DMS153 (cell line): ENCODE measurements around the gene ANKRD11.
"Not testable (repeated sequence)": the region's sequence is repeated elsewhere in the genome, so short reads cannot be mapped to it uniquely, and the experiment has no call there.

Experiments used
- DNase-seq: peaks from one replicate; lab custom pipeline; 2025; lab: John Stamatoyannopoulos, UW

Gene ANKRD11

DNA sequence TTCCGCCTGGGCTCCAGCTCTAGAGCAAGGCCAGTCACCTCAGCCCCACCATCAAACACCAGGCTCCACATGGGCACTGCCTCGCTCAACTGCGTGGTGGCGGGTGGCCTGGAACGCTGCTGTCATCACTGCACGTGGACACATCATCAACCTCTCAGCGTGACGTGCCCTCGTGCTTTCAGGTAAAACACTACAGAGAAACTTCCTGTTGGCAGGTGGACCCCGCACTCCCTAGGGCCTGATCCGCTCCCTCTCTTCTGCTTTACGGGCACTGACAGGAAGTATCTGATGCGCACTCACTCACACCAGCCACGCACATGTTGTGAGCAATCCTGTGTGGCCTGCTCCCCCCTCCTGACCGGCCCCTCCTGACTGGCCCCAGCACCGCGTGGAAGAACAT lies 87.4 kb downstream of the ANKRD11 start:
- DNase-seq: no peak

DNA sequence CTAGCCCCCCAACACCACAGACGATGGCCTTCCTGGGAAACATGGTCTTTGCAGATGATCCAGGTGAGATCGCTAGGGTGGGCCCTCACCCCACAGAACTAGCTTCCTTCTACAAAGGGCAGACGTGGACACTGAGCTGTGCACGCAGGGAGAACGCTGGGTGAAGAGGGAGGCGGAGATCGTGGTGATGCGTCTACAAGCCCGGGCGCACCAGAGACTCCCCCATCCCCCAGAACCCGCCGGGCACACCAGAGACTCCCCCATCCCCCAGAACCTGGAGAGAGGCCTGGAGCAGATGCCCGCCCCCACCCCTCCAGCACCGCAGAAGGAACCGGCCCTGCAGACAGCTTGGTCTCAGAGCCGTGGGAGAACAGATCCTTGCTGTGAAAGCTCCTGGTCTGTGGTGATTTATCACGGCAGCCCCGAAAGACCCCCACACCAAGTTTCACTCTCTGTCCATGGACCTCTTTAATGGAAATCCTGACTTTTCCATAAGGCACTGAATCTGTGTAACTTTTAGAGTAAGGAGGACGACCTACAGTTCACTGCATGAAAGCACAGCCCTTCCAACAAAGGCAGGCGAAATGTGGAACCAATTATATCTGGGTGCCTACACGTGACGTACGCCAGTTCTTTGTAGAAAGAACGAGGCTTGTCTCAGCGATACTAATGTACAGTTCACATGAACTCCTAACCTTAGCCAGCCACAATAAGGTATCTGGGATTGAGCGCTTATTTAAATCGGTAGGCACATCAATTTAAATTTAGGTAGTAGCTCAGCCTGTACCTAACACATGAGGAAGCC lies 88.5 kb downstream of the ANKRD11 start:
- DNase-seq: no peak

DNA sequence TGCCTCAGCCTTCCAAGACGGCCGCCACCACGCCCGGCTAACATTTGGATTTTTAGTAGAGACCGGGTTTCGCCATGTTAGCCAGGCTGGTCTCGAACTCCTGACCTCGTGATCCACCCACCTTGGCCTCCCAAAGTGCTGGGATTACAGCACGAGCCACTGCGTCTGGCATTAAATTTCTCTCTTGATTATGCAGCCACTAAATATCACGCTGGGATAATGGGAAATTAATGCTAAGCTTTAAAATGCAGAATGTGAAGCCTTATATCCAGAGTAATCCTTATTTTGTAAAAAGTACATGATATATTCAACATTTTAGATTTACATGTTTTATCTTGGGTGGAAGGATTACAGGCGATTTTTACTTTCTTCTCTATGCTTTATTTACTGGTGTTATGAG lies 89.2 kb downstream of the ANKRD11 start:
- no peak for DNase-seq

DNA sequence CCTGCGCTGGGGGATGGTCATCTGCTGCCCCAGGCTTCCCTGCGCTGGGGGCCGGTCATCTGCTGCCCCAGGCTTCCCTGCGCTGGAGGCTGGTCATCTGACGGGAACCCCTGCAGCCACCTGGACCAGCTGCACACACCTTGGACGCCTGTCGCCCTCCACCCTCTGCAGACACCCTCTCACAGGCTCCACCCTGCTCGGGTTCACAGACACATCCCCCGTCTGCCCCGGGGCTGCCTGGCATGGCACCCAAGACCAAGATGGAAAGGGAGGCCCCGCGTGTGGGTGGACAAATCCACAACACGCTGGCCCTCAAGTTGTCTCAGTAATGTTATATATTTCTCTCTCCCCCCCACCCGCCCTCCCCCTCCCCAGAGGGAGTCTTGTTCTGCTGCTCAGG lies 89.6 kb downstream of the ANKRD11 start:
- no peak for DNase-seq

DNA sequence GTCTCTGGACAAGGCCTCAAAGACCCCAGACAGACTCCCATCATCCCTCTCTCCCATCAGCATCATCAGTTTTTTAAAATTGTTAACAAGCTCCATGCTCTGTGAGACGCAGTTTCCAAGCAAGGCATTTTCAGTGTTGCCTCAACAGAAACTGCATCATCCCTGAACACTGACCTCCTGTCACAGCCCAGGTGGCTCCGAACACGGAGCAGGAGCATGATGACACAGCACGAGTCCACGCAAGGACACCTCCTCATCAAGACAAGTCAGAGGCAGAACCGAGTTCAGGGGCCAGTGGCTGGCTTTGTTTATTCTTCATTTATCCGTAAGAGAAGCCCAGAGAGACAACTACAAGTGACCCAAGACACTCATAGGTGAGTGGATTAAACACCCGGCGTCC lies 91.4 kb downstream of the ANKRD11 start:
- no peak for DNase-seq

DNA sequence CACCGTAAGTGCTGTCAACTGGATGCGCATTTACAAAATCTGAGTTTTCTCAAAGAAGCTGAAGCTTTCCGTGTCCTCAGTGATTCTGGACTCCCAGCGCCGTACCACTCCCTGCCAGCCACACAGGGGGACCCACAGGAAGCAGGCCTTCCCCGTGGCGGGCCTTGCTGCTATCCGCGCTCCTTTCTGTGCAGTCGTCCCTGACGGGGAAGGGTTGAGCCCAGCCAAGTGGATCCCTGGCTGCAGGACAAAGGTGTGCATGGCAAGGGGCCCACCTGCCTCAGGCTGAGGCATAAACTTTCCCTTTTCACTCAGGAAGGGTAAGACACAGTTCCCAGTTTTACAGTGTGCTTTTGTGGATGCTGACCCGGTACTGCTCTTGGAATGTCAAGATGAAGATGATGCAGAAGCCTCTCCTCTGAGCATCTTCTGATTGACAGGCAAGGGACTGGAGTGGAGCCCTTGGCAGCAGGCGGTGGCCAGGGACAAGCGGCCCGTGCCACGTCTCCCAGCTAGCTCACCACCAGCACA lies 93.0 kb downstream of the ANKRD11 start:
- DNase-seq: no peak

DNA sequence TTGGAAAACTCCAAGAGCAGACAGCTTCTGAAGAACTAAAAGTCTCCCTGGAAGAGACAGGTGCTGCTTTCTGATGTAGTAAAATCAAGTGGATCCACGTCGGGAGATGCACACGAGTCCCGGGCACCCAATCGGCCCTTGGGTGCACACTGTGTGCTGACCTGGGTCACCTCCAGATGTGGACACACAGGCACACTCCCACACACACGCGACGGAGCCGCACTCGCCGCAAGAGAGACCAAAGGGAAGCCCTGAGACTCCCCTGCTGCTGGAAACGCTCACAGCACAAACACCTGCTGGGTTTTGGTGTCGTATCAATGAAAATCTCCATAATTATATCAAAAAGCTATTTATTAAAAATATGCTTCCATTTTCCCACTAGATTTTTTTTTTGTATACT lies 94.2 kb downstream of the ANKRD11 start:
- no peak for DNase-seq

DNA sequence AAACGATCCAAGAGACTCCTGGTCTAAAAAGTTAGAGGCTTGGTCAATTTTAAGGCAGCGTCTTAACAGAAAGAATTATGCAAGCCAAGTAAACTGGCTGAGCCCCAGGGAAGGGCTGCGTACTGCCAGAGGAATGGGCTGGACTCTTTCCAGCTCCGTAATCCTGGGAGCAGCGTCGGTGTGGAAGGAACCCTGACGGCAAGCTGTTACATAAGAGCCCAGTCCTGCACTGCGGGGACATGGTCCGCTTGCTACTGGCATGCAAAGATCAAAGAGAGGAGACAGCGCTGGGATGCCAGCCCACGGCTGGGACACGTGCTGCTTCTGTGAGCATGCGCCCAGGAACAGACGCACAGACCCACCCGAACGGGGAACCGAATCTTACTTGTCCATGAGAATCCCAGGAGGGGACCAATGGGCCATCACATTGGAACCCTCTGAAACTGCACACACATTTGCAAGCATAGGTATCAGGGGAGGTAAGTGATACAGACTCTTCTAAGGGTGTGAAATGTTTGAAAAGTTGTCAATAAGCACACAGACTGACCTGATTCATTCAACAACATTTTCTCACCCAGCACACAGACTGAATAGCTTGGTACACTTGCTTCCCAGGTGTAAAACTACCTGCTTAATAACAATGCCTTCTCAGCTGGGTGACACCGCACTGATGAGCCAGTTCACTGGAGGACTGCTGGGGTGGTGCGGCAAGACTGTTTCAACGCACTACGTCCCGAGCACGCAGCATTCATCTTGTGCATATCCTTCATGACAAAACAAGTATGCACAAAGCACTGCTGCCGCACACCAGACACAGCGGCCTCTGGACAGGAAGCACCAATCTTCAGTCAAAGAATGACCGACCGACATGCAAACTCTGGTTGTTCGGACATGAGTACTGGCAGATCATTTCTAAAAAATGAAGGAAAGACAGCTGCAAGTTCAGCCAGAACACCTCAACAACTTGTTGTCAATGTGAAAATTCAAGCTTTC lies 94.9 kb downstream of the ANKRD11 start:
- no peak for DNase-seq

DNA sequence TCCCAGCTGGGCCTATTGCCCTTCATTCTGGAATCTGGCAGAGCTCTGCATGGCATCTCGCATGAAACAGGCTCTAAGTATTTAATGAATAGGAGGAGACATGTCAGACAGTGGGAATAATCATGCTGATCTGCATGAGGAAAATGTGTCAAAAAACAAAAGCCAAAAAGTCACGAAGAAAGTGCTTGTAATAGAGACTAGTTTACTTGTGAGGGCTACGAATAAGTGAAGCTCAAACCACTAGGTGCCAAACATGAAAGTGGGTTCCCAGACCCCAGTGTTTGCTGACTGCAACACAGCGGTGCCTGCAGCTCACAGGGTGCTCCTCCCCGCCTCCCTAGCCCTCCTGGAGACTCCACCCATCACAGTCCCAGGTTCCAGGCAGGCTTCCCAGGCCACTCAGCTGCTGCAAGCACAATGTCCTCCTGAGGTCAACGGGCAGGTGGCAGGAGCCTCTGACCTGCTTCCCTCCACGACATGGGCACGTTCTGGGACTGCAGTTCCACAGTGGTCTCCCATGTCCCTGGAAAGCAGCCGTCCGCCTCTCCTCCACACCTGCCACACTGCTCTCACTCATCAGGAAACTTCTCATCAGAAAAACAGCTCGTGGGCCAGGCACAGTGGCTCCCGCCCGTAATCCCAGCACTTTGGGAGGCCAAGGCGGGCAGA lies 96.5 kb downstream of the ANKRD11 start:
- no peak for DNase-seq

DNA sequence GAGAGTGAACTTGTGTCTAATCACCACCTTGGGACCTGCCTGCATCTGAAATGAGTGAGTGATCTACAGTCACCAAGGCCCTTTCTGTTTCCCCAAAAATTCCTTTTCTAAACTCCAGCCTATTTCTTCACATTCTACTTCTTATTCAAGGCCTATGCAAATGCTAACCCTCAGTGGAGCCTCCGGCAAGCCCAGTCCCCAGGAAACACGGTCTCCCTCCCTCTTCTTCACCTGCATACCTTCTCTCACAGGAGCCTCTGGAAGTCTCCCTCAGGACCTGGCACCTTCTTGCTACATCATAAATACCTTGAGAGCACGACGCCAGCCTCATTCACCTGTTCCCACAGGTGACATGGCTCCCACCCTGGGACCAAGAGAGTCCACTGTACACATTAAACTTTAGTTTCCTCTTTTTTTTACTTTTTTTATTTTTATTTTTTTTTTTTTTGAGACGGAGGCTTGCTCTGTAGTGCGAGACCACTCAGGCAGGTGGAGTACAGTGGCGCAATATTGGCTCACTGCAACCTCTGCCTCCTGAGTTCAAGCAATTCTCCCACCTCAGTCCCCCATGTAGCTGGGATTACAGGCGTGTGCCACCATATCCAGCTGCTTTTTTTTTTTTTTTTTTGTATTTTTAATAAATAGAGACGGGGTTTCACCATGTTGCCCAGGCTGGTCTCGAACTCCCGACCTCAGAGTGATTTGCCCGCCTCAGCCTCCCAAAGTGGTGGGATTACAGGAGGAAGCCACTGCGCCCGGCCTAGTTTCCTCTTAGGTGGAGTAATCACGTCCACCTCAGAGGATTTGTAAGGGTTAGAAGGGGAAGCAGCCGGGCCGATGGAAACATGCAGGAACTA lies 97.3 kb downstream of the ANKRD11 start:
- DNase-seq: no peak

DNA sequence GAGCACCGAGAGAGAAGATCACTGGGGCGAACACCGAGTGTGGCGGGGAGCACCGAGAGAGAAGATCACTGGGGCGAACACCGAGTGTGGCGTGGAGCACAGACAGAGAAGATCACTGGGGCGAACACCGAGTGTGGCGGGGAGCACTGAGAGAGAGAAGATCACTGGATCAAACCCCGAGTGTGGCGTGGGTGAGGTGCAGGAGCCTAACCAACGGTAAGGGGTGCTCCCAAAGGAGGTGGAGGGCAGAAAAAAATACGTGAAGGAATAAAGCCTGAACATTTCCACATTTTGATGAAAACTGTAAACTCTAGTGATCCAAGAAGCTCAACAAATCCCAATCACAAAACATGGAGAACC lies 100.2 kb downstream of the ANKRD11 start:
- not testable (repeated sequence) for DNase-seq

DNA sequence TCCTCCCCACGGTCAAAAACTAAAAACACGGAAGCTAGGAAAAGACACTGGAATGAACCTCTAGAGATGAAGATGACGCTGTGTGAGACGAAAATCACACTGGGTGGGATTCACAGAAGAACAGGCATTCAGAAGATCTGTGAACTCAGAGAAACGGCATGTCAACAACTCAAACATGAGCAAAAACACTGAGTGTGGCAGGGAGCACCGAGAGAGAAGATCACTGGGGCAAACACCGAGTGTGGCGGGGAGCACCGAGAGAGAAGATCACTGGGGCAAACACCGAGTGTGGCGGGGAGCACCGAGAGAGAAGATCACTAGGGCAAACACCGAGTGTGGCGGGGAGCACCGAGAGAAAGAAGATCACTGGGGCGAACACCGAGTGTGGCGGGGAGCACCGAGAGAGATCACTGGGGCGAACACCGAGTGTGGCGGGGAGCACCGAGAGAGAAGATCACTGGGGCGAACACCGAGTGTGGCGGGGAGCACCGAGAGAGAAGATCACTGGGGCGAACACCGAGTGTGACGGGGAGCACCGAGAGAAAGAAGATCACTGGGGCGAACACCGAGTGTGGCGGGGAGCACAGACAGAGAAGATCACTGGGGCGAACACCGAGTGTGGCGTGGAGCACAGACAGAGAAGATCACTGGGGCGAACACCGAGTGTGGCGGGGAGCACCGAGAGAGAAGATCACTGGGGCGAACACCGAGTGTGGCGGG lies 100.7 kb downstream of the ANKRD11 start:
- DNase-seq: not testable (repeated sequence)

DNA sequence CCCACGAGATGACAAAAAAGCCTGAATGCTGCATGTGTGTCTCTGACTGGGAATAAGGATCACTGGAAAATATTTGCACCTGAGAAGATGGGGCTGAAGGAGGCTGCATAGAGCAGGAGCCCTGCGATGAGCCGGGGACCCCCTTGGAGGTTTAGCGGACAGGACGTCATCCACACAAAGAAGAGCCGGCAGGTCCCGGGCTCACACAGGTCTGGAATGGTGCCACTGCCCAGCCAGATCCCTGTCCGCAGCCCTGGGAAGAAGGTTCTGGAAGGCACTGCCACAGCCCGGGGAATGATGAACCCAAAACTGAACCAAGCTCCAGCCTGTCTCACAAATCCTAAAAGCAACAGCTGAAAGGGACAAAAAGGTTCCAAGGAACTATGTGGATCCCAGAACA lies 101.8 kb downstream of the ANKRD11 start:
- DNase-seq: no peak

DNA sequence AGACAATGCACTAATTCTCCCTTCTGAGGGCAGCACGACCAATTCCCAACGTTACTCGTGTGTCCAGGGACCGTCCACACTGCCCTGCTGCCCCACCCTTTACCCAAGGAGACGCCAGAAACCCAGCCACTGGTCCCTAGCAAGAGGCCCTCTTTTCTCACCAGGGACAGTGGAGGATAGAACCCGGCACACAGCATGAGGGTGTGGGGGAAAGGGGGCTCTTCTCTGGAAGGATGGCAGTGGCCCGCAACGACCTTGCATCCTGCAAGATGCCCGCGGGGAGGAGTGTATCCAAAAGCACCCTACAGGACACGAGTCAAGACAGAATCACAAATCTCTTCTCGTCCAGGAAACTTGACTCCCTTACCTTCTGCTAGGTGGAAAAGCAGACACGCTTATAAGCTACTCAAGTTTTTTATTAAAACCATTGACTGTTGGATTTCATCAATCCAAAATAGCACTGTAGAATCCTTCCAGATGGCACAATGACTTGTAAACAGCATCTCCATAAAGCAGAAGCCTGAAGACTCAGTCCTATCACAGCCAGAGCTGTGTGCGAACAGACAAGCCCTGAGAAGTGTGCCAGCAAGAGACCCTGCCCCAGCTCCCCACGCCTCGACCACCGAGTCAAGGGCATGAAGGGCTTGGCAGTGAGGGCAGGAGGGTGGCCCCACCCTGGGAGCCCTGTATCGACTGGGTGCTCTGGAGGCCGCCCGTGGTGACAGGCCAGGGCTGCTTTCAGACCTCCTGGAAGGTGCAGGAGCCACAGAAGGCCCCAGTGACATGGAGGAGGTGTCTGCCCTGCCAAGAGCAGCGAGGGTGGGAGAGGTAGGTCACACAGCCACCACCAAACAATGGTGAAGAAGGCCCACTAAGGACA lies 103.8 kb downstream of the ANKRD11 start:
- DNase-seq: no peak

DNA sequence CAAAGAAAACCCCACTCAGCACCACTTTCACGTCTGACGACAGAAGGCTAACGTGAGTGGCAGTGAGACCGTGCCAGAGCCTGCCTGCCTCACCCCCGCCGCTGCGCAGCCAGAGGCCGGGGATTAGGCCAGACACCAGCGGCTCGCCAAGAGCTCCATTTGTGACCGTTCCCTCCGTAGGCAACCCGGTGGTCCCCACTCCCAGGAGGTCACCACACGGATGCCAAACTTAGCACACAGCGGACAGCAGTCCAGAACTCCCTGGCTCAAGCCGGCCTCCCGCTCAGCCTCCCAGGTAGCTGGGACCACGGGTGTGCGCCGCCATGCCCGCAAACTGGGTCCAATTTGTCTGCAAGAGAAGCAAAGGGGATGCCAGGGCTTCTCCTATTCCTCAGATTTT lies 104.6 kb downstream of the ANKRD11 start:
- no peak for DNase-seq

DNA sequence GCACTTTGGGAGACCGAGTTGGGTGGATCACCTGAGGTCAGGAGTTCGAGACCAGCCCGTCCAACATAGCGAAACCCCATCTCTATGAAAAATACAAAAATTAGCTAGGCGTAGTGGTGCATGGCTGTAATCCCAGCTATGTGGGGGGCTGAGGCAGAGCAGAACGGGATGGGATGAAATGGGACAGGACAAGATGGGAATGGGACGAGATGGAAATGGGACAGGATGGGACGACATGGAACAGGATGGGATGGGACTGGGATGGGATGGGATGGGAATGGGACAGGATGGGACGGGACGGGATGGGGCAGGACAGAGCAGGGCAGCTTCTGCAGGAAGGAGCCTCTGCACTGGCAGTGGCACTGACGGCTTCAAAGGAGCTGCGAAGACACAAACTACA lies 106.1 kb downstream of the ANKRD11 start:
- no peak for DNase-seq

DNA sequence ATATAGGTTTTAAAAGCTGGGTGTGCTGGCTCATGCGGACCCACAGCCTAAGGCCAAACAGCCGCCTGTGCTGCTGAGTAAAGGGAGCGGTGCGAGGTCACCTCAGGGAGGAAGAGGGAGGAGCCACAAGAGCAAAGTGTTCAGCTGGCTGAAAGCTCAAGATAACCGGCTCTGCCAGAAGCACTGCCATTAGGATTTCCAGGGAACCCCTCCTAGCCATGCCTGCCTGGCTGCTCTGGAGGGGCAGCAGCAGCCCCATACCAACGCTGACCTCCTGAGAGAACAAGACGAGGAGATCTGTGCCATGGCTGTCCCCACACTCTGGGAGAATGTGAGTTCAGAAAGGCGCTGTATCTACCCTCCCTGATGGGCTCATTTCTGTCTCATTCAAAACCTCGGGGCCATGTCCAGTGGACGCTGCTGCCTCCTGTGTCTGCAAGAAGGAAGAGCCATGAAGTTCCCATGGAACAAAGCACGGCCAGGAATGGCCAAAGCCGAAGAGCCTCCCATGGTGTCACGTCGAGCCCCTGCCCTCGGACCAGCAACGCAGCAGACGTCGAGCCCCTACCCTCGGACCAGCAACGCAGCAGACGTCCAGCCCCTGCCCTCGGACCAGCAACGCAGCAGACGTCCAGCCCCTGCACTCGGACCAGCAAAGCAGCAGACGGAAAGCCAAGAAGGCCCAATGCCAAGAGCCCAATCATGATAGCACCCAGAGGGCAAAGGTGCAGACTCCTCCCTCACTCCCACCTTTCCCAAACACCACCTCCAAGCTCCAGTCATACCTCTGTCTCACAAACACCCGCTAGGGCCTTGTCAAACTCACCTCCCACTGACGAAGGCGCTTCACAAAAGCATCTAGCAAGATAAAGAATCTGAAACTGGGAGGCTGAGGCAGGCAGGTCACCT lies 107.0 kb downstream of the ANKRD11 start:
- no peak for DNase-seq

DNA sequence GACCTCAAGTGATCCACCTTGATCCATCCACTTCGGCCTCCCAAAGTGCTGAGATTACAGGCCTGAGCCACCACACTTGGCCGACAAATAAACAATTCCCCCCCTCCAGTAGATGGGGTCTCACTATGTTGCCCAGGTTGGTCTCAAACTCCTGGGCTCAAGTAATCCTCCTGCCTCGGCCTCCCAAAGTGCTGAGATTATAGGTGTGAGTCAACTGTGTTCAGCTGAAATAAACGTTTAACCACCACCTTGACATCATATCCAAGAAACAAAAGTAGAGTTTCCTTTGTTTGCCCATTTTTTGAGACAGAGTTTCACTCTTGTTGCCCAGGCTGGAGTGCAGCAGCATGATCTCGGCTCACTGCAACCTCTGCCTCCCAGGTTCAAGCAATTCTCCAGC lies 107.8 kb downstream of the ANKRD11 start:
- DNase-seq: not testable (repeated sequence)

DNA sequence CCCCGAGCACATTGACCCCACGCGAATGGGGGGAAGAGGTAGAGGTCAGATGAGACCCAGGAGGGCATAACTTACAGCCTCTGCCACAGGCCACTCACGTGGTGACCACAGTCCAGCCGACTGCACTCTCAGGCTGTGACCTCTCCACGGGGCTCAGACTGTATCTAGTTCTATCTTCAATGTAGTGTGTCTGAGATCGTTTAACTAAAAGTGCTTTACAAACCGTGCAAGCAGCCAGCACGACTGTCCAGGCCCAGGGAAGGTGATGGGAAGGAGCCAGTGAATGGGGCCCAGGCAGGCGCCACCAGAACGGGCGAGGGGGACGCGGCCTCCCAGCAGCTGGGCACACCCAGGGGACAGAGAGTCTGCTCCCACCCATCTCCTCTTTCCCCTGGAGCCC lies 108.6 kb downstream of the ANKRD11 start:
- DNase-seq: no peak
